HEK293 (cell line): ENCODE measurements around the gene POFUT2.

ENCODE experiments used
- ATF2 ChIP-seq: fragments of 450-650 bp; formaldehyde crosslinking; IDR thresholded peaks from 2 replicates; pipeline ENCODE4 v1.5.1; 2016; ENCODE audit warnings: missing biosample characterization, missing genetic modification characterization, low read depth
- CTCF ChIP-seq: fragments of 450-650 bp; formaldehyde crosslinking; IDR thresholded peaks from 2 replicates; pipeline ENCODE4 v1.5.1; 2016; ENCODE audit warnings: missing biosample characterization, missing genetic modification characterization
- EGR2 ChIP-seq: fragments of 450-650 bp; formaldehyde crosslinking; IDR thresholded peaks from 2 replicates; pipeline ENCODE4 v1.5.1; 2016; ENCODE audit warnings: low read depth, missing biosample characterization, missing genetic modification characterization
- ELK4 ChIP-seq: IDR thresholded peaks from 2 replicates; pipeline ENCODE4 v1.6.1; 2011; ENCODE audit warnings: mild to moderate bottlenecking, low read depth, low read length, borderline replicate concordance
- GFI1B ChIP-seq: fragments of 450-650 bp; formaldehyde crosslinking; IDR thresholded peaks from 2 replicates; pipeline ENCODE4 v1.5.1; 2016; ENCODE audit warnings: missing biosample characterization, missing genetic modification characterization
- TRIM28 ChIP-seq: IDR thresholded peaks from 2 replicates; pipeline ENCODE4 v1.6.1; 2011; ENCODE audit warnings: low read length, control low read depth, borderline replicate concordance
- ZFP69B ChIP-seq: fragments of 450-650 bp; formaldehyde crosslinking; IDR thresholded peaks from 2 replicates; pipeline ENCODE4 v1.5.1; 2016; ENCODE audit warnings: missing biosample characterization, missing genetic modification characterization
- ZNF239 ChIP-seq: fragments of 450-650 bp; formaldehyde crosslinking; IDR thresholded peaks from 2 replicates; pipeline ENCODE4 v1.5.1; 2016; ENCODE audit warnings: missing biosample characterization, missing genetic modification characterization
- ZNF449 ChIP-seq: fragments of 450-650 bp; formaldehyde crosslinking; IDR thresholded peaks from 2 replicates; pipeline ENCODE4 v1.5.1; 2017; ENCODE audit warnings: missing biosample characterization, mild to moderate bottlenecking, missing genetic modification characterization, moderate library complexity
- ZNF48 ChIP-seq: fragments of 450-650 bp; formaldehyde crosslinking; IDR thresholded peaks from 2 replicates; pipeline ENCODE4 v1.5.1; 2016; ENCODE audit warnings: missing biosample characterization, missing genetic modification characterization
- ZNF596 ChIP-seq: fragments of 450-650 bp; IDR thresholded peaks from 2 replicates; pipeline ENCODE4 v1.5.0; 2018; ENCODE audit warnings: missing biosample characterization, mild to moderate bottlenecking, missing genetic modification characterization, moderate library complexity

- TF ChIP-seq ELK4 (no peak), EGR2 (tag by site-specific recombination) (no peak), ZFP69B (no peak), CTCF (tag by site-specific recombination) (no peak), ZNF239 (tag by site-specific recombination) (no peak), ATF2 (tag by site-specific recombination) (no peak), TRIM28 (no peak), ZNF48 (tag by site-specific recombination) (no peak), ZNF596 (tag by site-specific recombination) (no peak), ZNF449 (tag by site-specific recombination) (no peak), GFI1B (tag by site-specific recombination) (no peak)
Measured at GRCh38 chr21:45250272-45250671, 37.4 kb downstream of the POFUT2 start.
